ENCODE data around the gene SNRPD3.

GRCh38 chr22:24550902-24551435 lies 4.8 kb upstream of the SNRPD3 start:
- TF ChIP-seq EZH2 (IDR thresholded peaks at IDR 0.05; ENCODE audit: borderline replicate concordance, low read depth, low read length, severe bottlenecking) (no peak), CTCF (IDR thresholded peaks at IDR 0.05; ENCODE audit: extremely low read depth in 1 of 2, insufficient read depth in 1 of 2, low read depth in 1 of 2, low read length in 2 of 2) (no peak), POLR2A (IDR thresholded peaks at IDR 0.05; ENCODE audit: low read depth, low read length) (no peak), POLR2AphosphoS5 (IDR thresholded peaks at IDR 0.05; ENCODE audit: insufficient read depth, low read depth, low read length) (no peak), MAX (IDR thresholded peaks at IDR 0.05; ENCODE audit: insufficient read depth, insufficient read length) (no peak), MYC (IDR thresholded peaks at IDR 0.05; ENCODE audit: low read depth, low read length) (no peak)

Measured in endothelial cell of umbilical vein (primary cell).